Osteocyte (in vitro differentiated cells): ENCODE data around the gene SPTB. TPM values are rescaled to one million over a fixed set of nuclear protein-coding genes. Genes with fewer than 3 reads are reported as not detected.

Experiments used
- DNase-seq: peaks from one replicate; pipeline ENCODE4 v3.0.0; 2021; ENCODE audit warnings: mixed read lengths; ENCODE audit not compliant: unreplicated experiment; ENCODE audit errors: extremely low spot score
- H3K27ac Mint-ChIP-seq: one replicate; pipeline ENCODE4 v1.8.0; 2021; ENCODE audit warnings: mild to moderate bottlenecking, mixed read lengths; ENCODE audit not compliant: unreplicated experiment
- H3K27me3 Mint-ChIP-seq: one replicate; pipeline ENCODE4 v1.8.0; 2021; ENCODE audit warnings: mixed read lengths; ENCODE audit not compliant: unreplicated experiment
- H3K36me3 Mint-ChIP-seq: one replicate; pipeline ENCODE4 v1.8.0; 2021; ENCODE audit warnings: mixed read lengths; ENCODE audit not compliant: unreplicated experiment
- H3K4me1 Mint-ChIP-seq: one replicate; pipeline ENCODE4 v1.8.0; 2021; ENCODE audit warnings: mixed read lengths; ENCODE audit not compliant: unreplicated experiment
- H3K4me3 Mint-ChIP-seq: one replicate; pipeline ENCODE4 v1.8.0; 2021; ENCODE audit warnings: mild to moderate bottlenecking, moderate library complexity, mixed read lengths; ENCODE audit not compliant: unreplicated experiment
- H3K9me3 Mint-ChIP-seq: one replicate; pipeline ENCODE4 v1.8.0; 2021; ENCODE audit warnings: mixed read lengths; ENCODE audit not compliant: unreplicated experiment
- CTCF ChIP-seq: fragments of 200-600 bp; sonication (generic); IDR thresholded peaks from 2 replicates; pipeline ENCODE4 v1.5.0; 2021; ENCODE audit warnings: antibody characterized with exemption, mild to moderate bottlenecking, moderate library complexity
- total RNA-seq: library from RNA; stranded (reverse); gene quantifications from 2 replicates; pipeline ENCODE4 v1.2.1, GENCODE V29; 2021

SPTB gene
- total RNA-seq, 1 donor from 2014 or later = 0.35 TPM

- Mint-ChIP-seq H3K9me3 (no peaks in the 10 kb centered on the region), H3K27me3 (no peaks in the 10 kb centered on the region), H3K36me3 (no peaks in the 10 kb centered on the region), H3K4me3 (peak overlapping the region; percentile 35), H3K27ac (peak overlapping the region; percentile 82), H3K4me1 (peaks cover 62% of the 10 kb centered on the region)
- no peak for TF ChIP-seq CTCF
- no peak for DNase-seq
Observed at GRCh38 chr14:64757601-64758000, 122.1 kb downstream of the SPTB start.

- H3K4me1 Mint-ChIP-seq = peaks cover 53% of the 10 kb centered on the region
Observed at GRCh38 chr14:64756712-64757111, 123.0 kb downstream of the SPTB start.

GRCh38 chr14:64755781-64756221 is 123.9 kb downstream of the SPTB start:
- Mint-ChIP-seq H3K9me3 (no peaks in the 10 kb centered on the region), H3K36me3 (peaks cover 4% of the 10 kb centered on the region), H3K4me3 (no peak overlapping the region), H3K27me3 (no peaks in the 10 kb centered on the region), H3K27ac (no peak overlapping the region), H3K4me1 (peaks cover 44% of the 10 kb centered on the region)
- no peak for DNase-seq
- TF ChIP-seq CTCF = no peak

More at GRCh38 chr14:64756712-64757111, 123.0 kb downstream of the SPTB start:
- Mint-ChIP-seq H3K27me3 (no peaks in the 10 kb centered on the region), H3K9me3 (no peaks in the 10 kb centered on the region), H3K27ac (no peak overlapping the region), H3K36me3 (no peaks in the 10 kb centered on the region), H3K4me3 (no peak overlapping the region)
- DNase-seq = no peak
- TF ChIP-seq CTCF = no peak

- Mint-ChIP-seq H3K4me1 (peaks cover 33% of the 10 kb centered on the region), H3K9me3 (no peaks in the 10 kb centered on the region), H3K27ac (peak overlapping the region; percentile 18), H3K4me3 (no peak overlapping the region), H3K27me3 (no peaks in the 10 kb centered on the region), H3K36me3 (peaks cover 8% of the 10 kb centered on the region)
- no peak for DNase-seq
- no peak for TF ChIP-seq CTCF
Observed at GRCh38 chr14:64754685-64755084, 125.0 kb downstream of the SPTB start.

GRCh38 chr14:64753999-64754398 is 125.7 kb downstream of the SPTB start:
- H3K4me1 Mint-ChIP-seq = peaks cover 26% of the 10 kb centered on the region
- no peak for DNase-seq

More at GRCh38 chr14:64753999-64754398, 125.7 kb downstream of the SPTB start:
- no peak for TF ChIP-seq CTCF
- Mint-ChIP-seq H3K9me3 (no peaks in the 10 kb centered on the region), H3K27me3 (no peaks in the 10 kb centered on the region), H3K4me3 (no peak overlapping the region), H3K27ac (no peak overlapping the region), H3K36me3 (peaks cover 8% of the 10 kb centered on the region)
